ENCODE measurements around the gene CGNL1. TPM values are rescaled to one million over a fixed set of nuclear protein-coding genes. Genes with fewer than 3 reads are reported as not detected.
A peak's percentile ranks its signal among the peaks of the same experiment; 100 is the strongest.

CGNL1 gene
- total RNA-seq = 10 to 100 TPM; 82.6 to 98.0 TPM
- polyA plus RNA-seq (2013, experiment 1 of 2) = 15.1 TPM
- polyA plus RNA-seq (2013, experiment 2 of 2) = 15.8 TPM
- long read RNA-seq, experiment 1, partial matches to known transcripts = 0 of 21 reads
- long read RNA-seq, experiment 1, other reads (novel, unspliced or antisense) = 21 of 21 reads
- long read RNA-seq, experiment 2, full-length matches to known transcripts = 29 of 120 reads
- long read RNA-seq, experiment 2, partial matches to known transcripts = 71 of 120 reads
- long read RNA-seq, experiment 2, other reads (novel, unspliced or antisense) = 20 of 120 reads
- long read RNA-seq, experiment 3, full-length matches to known transcripts = 18 of 255 reads
- long read RNA-seq, experiment 3, partial matches to known transcripts = 176 of 255 reads
- long read RNA-seq, experiment 3, other reads (novel, unspliced or antisense) = 61 of 255 reads
- long read RNA-seq, experiment 4, partial matches to known transcripts = 4 of 13 reads
- long read RNA-seq, experiment 4, other reads (novel, unspliced or antisense) = 9 of 13 reads

- Histone ChIP-seq H3K27ac (ENCODE audit: low read depth, low read length) (no peak within 1 kb of the TSS), H3K4me3 (ENCODE audit: low read length) (peak within 1 kb of the TSS; percentile 88), H3K27me3 (ENCODE audit: control insufficient read depth, insufficient read depth, low read length, poor library complexity, severe bottlenecking) (no peaks in the 10 kb centered on the region), H3K9me3 (ENCODE audit: control insufficient read depth, low read length) (no peaks in the 10 kb centered on the region), H3K9ac (ENCODE audit: extremely low read depth, low read length, poor library complexity, severe bottlenecking) (peak within 1 kb of the TSS; percentile 16), H3K36me3 (ENCODE audit: control insufficient read depth, insufficient read depth, low read length) (peaks cover 11% of the 10 kb centered on the region), H3K4me1 (ENCODE audit: control insufficient read depth, insufficient read depth, low read length) (peaks cover 13% of the 10 kb centered on the region)
- Mint-ChIP-seq H3K27me3 (ENCODE audit: insufficient read depth) (peaks cover 23% of the 10 kb centered on the region), H3K4me3 (peak within 1 kb of the TSS; percentile 93), H3K36me3 (ENCODE audit: low read depth) (peaks cover 21% of the 10 kb centered on the region), H3K4me1 (peaks cover 44% of the 10 kb centered on the region), H3K27ac (peak within 1 kb of the TSS; percentile 91), H3K9me3 (no peaks in the 10 kb centered on the region)
- TF ChIP-seq CTCF (conservative IDR thresholded peaks at IDR 0.05) = no peak
- peak; percentile 87 for DNase-seq
- 18% methylated on average over 28 to 76 of the region's 76 CpGs for WGBS, 2 experiments (ENCODE audit: insufficient coverage in 1 of 2, insufficient read length in 1 of 2)
Observed at GRCh38 chr15:57375827-57376695, at the start of gene CGNL1. TSS of gene CGNL1 (plus strand) at chr15:57376505. CDS start at chr15:57438000, 61,495 bp downstream.

GRCh38 chr15:57327985-57328471 is 48.3 kb upstream of the CGNL1 start:
- no peak overlapping the region for H3K27ac Mint-ChIP-seq
- Histone ChIP-seq H3K9me3 (ENCODE audit: control insufficient read depth, low read length) (no peaks in the 10 kb centered on the region), H3K4me1 (ENCODE audit: control insufficient read depth, insufficient read depth, low read length) (peaks cover 9% of the 10 kb centered on the region), H3K27me3 (ENCODE audit: control insufficient read depth, insufficient read depth, low read length, poor library complexity, severe bottlenecking) (no peaks in the 10 kb centered on the region), H3K9ac (ENCODE audit: extremely low read depth, low read length, poor library complexity, severe bottlenecking) (no peak overlapping the region), H3K4me3 (ENCODE audit: low read length) (no peak overlapping the region), H3K36me3 (ENCODE audit: control insufficient read depth, insufficient read depth, low read length) (no peaks in the 10 kb centered on the region), H3K27ac (ENCODE audit: low read depth, low read length) (no peak overlapping the region)
- no peaks in the 10 kb centered on the region for H3K36me3 Mint-ChIP-seq (ENCODE audit: low read depth)
- DNase-seq = no peak
- peaks cover 35% of the 10 kb centered on the region for H3K4me1 Mint-ChIP-seq
- no peak for TF ChIP-seq CTCF (conservative IDR thresholded peaks at IDR 0.05)
- WGBS, 2 experiments (ENCODE audit: insufficient coverage in 1 of 2, insufficient read length in 1 of 2) = 92 to 94% methylated on average over 9 to 11 of the region's 11 CpGs
- H3K9me3 Mint-ChIP-seq = no peaks in the 10 kb centered on the region
- no peaks in the 10 kb centered on the region for H3K27me3 Mint-ChIP-seq (ENCODE audit: insufficient read depth)
- H3K4me3 Mint-ChIP-seq = no peak overlapping the region

GRCh38 chr15:57328479-57328878 is 47.8 kb upstream of the CGNL1 start:
- TF ChIP-seq CTCF (conservative IDR thresholded peaks at IDR 0.05) = no peak
- no peaks in the 10 kb centered on the region for H3K36me3 Mint-ChIP-seq (ENCODE audit: low read depth)
- no peak overlapping the region for H3K27ac ChIP-seq (ENCODE audit: low read depth, low read length)
- no peaks in the 10 kb centered on the region for H3K27me3 Mint-ChIP-seq (ENCODE audit: insufficient read depth)
- 94% methylated on average over 4 to 8 of the region's 8 CpGs for WGBS, 2 experiments (ENCODE audit: insufficient coverage in 1 of 2, insufficient read length in 1 of 2)
- DNase-seq = no peak
- H3K4me3 Mint-ChIP-seq = no peak overlapping the region
- H3K9me3 Mint-ChIP-seq = no peaks in the 10 kb centered on the region
- H3K9ac ChIP-seq (ENCODE audit: extremely low read depth, low read length, poor library complexity, severe bottlenecking) = no peak overlapping the region
- no peak overlapping the region for H3K4me3 ChIP-seq (ENCODE audit: low read length)
- H3K4me1 Mint-ChIP-seq = peaks cover 32% of the 10 kb centered on the region
- no peaks in the 10 kb centered on the region for H3K9me3 ChIP-seq (ENCODE audit: control insufficient read depth, low read length)
- H3K27ac Mint-ChIP-seq = no peak overlapping the region
- no peaks in the 10 kb centered on the region for H3K36me3 ChIP-seq (ENCODE audit: control insufficient read depth, insufficient read depth, low read length)
- H3K4me1 ChIP-seq (ENCODE audit: control insufficient read depth, insufficient read depth, low read length) = peaks cover 5% of the 10 kb centered on the region
- H3K27me3 ChIP-seq (ENCODE audit: control insufficient read depth, insufficient read depth, low read length, poor library complexity, severe bottlenecking) = no peaks in the 10 kb centered on the region

Measured in endodermal cell (in vitro differentiated cells).